Testis (tissue), 2 donors: ENCODE data around the gene TNKS1BP1.

Source experiments
- POLR2A ChIP-seq: fragments of 450-650 bp; IDR thresholded peaks from one replicate; pipeline ENCODE4 v1.6.1; 2017; ENCODE audit warnings: antibody characterized with exemption, mild to moderate bottlenecking, moderate library complexity
- TF ChIP-seq, protein P1 (sequence below), 3 experiments: fragments of 450-650 bp in 2 of 3; fragments of 200-600 bp in 1 of 3; sonication (generic) in 1 of 3; IDR thresholded peaks; one replicate each; pipeline ENCODE4 v1.5.1; 2016 to 2019; ENCODE audit warnings: antibody characterized with exemption in 3 of 3, mild to moderate bottlenecking in 2 of 3, moderate library complexity in 1 of 3

DNA sequence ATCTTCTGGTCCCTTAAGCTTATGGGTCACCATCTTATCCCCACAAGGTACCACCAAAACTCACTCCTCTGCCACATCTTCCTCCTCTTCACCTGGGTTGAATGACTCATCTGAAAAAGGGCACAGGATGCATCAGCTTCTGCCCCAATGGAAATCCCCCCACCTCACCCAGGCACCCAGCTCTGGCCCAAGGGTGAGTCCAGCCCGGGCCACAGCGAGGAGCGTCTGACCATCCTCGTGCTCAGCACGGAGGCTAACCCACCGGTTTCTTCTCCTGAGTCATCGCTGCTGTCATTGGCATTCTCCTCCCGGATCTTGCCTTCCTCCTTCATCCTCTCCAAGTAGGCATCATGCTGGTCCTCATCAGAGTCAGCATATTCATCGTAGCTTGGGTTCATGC is 5.3 kb upstream of the TNKS1BP1 start:
- TF ChIP-seq, protein P1, sequence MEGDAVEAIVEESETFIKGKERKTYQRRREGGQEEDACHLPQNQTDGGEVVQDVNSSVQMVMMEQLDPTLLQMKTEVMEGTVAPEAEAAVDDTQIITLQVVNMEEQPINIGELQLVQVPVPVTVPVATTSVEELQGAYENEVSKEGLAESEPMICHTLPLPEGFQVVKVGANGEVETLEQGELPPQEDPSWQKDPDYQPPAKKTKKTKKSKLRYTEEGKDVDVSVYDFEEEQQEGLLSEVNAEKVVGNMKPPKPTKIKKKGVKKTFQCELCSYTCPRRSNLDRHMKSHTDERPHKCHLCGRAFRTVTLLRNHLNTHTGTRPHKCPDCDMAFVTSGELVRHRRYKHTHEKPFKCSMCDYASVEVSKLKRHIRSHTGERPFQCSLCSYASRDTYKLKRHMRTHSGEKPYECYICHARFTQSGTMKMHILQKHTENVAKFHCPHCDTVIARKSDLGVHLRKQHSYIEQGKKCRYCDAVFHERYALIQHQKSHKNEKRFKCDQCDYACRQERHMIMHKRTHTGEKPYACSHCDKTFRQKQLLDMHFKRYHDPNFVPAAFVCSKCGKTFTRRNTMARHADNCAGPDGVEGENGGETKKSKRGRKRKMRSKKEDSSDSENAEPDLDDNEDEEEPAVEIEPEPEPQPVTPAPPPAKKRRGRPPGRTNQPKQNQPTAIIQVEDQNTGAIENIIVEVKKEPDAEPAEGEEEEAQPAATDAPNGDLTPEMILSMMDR (IDR thresholded peaks at IDR 0.05) = no peak
- TF ChIP-seq POLR2A = no peak
